Calu3 (cell line): ENCODE measurements around the gene PLA2G2A. TPM values are rescaled to one million over a fixed set of nuclear protein-coding genes. Genes with fewer than 3 reads are reported as not detected.

Experiments
- BruUV-seq: library from RNA; stranded (reverse); fragments of 400-500 nt; replicated peaks from 2 replicates; lab custom pipeline; 2021; lab: Mats Ljungman, UMichigan
- CTCF ChIA-PET: fragments of 300-600 bp; sonication (Branson Sonifier 250); formaldehyde crosslinking; loops from one replicate; lab custom pipeline; 2022; ENCODE audit warnings: antibody characterized with exemption; lab: Charles Lee
- DNase-seq: peaks from one replicate; pipeline ENCODE4 v3.0.0; 2022
- H3K27ac Mint-ChIP-seq: one replicate; pipeline ENCODE4 v1.8.0; 2022; ENCODE audit warnings: mixed read lengths; ENCODE audit not compliant: unreplicated experiment
- H3K27me3 Mint-ChIP-seq: one replicate; pipeline ENCODE4 v1.8.0; 2022; ENCODE audit warnings: mixed read lengths; ENCODE audit not compliant: unreplicated experiment
- H3K36me3 Mint-ChIP-seq: one replicate; pipeline ENCODE4 v1.8.0; 2022; ENCODE audit warnings: mild to moderate bottlenecking, moderate library complexity, mixed read lengths; ENCODE audit not compliant: insufficient read depth, unreplicated experiment
- H3K4me1 Mint-ChIP-seq: one replicate; pipeline ENCODE4 v1.8.0; 2022; ENCODE audit warnings: mild to moderate bottlenecking, low read depth, mixed read lengths; ENCODE audit not compliant: unreplicated experiment
- H3K4me3 Mint-ChIP-seq: one replicate; pipeline ENCODE4 v1.8.0; 2022; ENCODE audit warnings: mild to moderate bottlenecking, low read depth, moderate library complexity, mixed read lengths; ENCODE audit not compliant: unreplicated experiment
- H3K9me3 Mint-ChIP-seq: one replicate; pipeline ENCODE4 v1.8.0; 2022; ENCODE audit warnings: low read depth, mixed read lengths; ENCODE audit not compliant: unreplicated experiment
- CTCF ChIP-seq: fragments of 200-600 bp; IDR thresholded peaks from one replicate; pipeline ENCODE4 v1.8.0; 2022; ENCODE audit warnings: antibody characterized with exemption; ENCODE audit not compliant: unreplicated experiment
- intact Hi-C: fragments of 100-400 bp; cut with micrococcal nuclease; formaldehyde crosslinking; loops from one replicate; pipeline ENCODE4 v1.10.0; 2022; ENCODE audit not compliant: unreplicated experiment
- total RNA-seq: library from RNA; stranded (reverse); gene quantifications from 2 replicates; pipeline ENCODE4 v1.2.3, GENCODE V29; 2022

The PLA2G2A gene
- total RNA-seq, 1 experiment from 2014 or later = not detected

- H3K9me3 Mint-ChIP-seq = no peaks in the 10 kb centered on the region
- intact Hi-C loops = no loop called here
- H3K4me3 Mint-ChIP-seq = no peak overlapping the region
- H3K27ac Mint-ChIP-seq = no peak overlapping the region
- no peak for DNase-seq
- TF ChIP-seq CTCF = no peak
- no peaks in the 10 kb centered on the region for H3K36me3 Mint-ChIP-seq
- H3K27me3 Mint-ChIP-seq = peaks cover 18% of the 10 kb centered on the region
- BruUV-seq = no TSS peak
- CTCF ChIA-PET = no interaction called here
- peaks cover 10% of the 10 kb centered on the region for H3K4me1 Mint-ChIP-seq
These were observed 7.8 kb downstream of the PLA2G2A start for GRCh38 chr1:19971664-19972063.

GRCh38 chr1:19969898-19970660, 9.3 kb downstream of the PLA2G2A start:
- intact Hi-C loops = no loop called here
- peaks cover 10% of the 10 kb centered on the region for H3K4me1 Mint-ChIP-seq
- BruUV-seq = no TSS peak

GRCh38 chr1:19967808-19968207, 11.6 kb downstream of the PLA2G2A start:
- no peak for TF ChIP-seq CTCF
- peaks cover 3% of the 10 kb centered on the region for H3K9me3 Mint-ChIP-seq
- peaks cover 43% of the 10 kb centered on the region for H3K27me3 Mint-ChIP-seq
- intact Hi-C loops = no loop called here
- H3K4me1 Mint-ChIP-seq = no peaks in the 10 kb centered on the region
- BruUV-seq = no TSS peak
- no peaks in the 10 kb centered on the region for H3K36me3 Mint-ChIP-seq
- no peak for DNase-seq
- no peak overlapping the region for H3K27ac Mint-ChIP-seq
- H3K4me3 Mint-ChIP-seq = no peak overlapping the region
- CTCF ChIA-PET = no interaction called here

More at GRCh38 chr1:19969898-19970660, 9.3 kb downstream of the PLA2G2A start:
- Mint-ChIP-seq H3K36me3 (no peaks in the 10 kb centered on the region), H3K4me3 (no peak overlapping the region), H3K27me3 (peaks cover 20% of the 10 kb centered on the region), H3K9me3 (no peaks in the 10 kb centered on the region), H3K27ac (no peak overlapping the region)
- DNase-seq = no peak
- CTCF ChIA-PET = no interaction called here
- no peak for TF ChIP-seq CTCF

- CTCF ChIA-PET = no interaction called here
- Mint-ChIP-seq H3K4me3 (no peak overlapping the region), H3K9me3 (peaks cover 8% of the 10 kb centered on the region), H3K27me3 (peaks cover 61% of the 10 kb centered on the region), H3K4me1 (no peaks in the 10 kb centered on the region), H3K36me3 (no peaks in the 10 kb centered on the region), H3K27ac (no peak overlapping the region)
- no peak for TF ChIP-seq CTCF
- no TSS peak for BruUV-seq
- intact Hi-C loops = no loop called here
- no peak for DNase-seq
These were observed 14.9 kb downstream of the PLA2G2A start for GRCh38 chr1:19964542-19964941.
